Activated CD8-positive, alpha-beta T cell treated with anti-CD3 and anti-CD28 coated beads for 36 hours (primary cell): ENCODE data around the gene SHROOM2. TPM values are rescaled to one million over a fixed set of nuclear protein-coding genes. Genes with fewer than 3 reads are reported as not detected.
A peak's percentile ranks its signal among the peaks of the same experiment; 100 is the strongest.

Experiments
- ATAC-seq: fragments of 200-7000 bp; cut with Tn5 transposase; one replicate; pipeline ENCODE4 v1.10.0; 2021; ENCODE audit warnings: mild to moderate bottlenecking, moderate library complexity
- CTCF ChIA-PET: fragments of 350-600 bp; sonication (Branson Sonifier 250); formaldehyde crosslinking; loops from one replicate; lab custom pipeline; 2021; ENCODE audit warnings: antibody characterized with exemption; lab: Charles Lee
- POLR2A ChIA-PET: fragments of 350-600 bp; sonication (Branson Sonifier 250); formaldehyde crosslinking; loops from one replicate; lab custom pipeline; 2021; ENCODE audit warnings: antibody characterized with exemption; lab: Charles Lee
- DNase-seq: peaks from one replicate; pipeline ENCODE4 v3.0.0-alpha.2; 2020
- H3K27ac Mint-ChIP-seq: one replicate; pipeline ENCODE4 v1.8.0; 2021; ENCODE audit warnings: mild to moderate bottlenecking, mixed read lengths
- H3K27me3 Mint-ChIP-seq: one replicate; pipeline ENCODE4 v1.8.0; 2021; ENCODE audit warnings: mixed read lengths
- H3K36me3 Mint-ChIP-seq: one replicate; pipeline ENCODE4 v1.8.0; 2021; ENCODE audit warnings: low read depth, mixed read lengths
- H3K4me1 Mint-ChIP-seq: one replicate; pipeline ENCODE4 v1.8.0; 2021; ENCODE audit warnings: low read depth, mixed read lengths
- H3K4me3 Mint-ChIP-seq: one replicate; pipeline ENCODE4 v1.8.0; 2021; ENCODE audit warnings: mild to moderate bottlenecking, moderate library complexity, mixed read lengths
- H3K9me3 Mint-ChIP-seq: one replicate; pipeline ENCODE4 v1.8.0; 2021; ENCODE audit warnings: mixed read lengths
- CTCF ChIP-seq: fragments of 200-600 bp; IDR thresholded peaks from one replicate; pipeline ENCODE4 v1.8.0; 2022; ENCODE audit warnings: antibody characterized with exemption, mild to moderate bottlenecking
- intact Hi-C: fragments of 100-400 bp; cut with micrococcal nuclease; formaldehyde crosslinking; loops from one replicate; pipeline ENCODE4 v1.10.0; 2022
- total RNA-seq, 2 experiments: library from RNA; stranded (reverse); gene quantifications; one replicate each; pipeline ENCODE4 v1.2.3, GENCODE V29; 2021

Gene SHROOM2
- total RNA-seq, 2 experiments from 2014 or later = not detected

GRCh38 chrX:9832811-9833210 is 46.6 kb downstream of the SHROOM2 start:
- Mint-ChIP-seq H3K27ac (no peak overlapping the region), H3K36me3 (no peaks in the 10 kb centered on the region), H3K27me3 (peaks cover 4% of the 10 kb centered on the region), H3K9me3 (no peaks in the 10 kb centered on the region), H3K4me1 (peaks cover 10% of the 10 kb centered on the region), H3K4me3 (no peak overlapping the region)
- no peak for DNase-seq
- ChIA-PET POLR2A (no interaction called here), CTCF (no interaction called here)
- no peak for TF ChIP-seq CTCF
- intact Hi-C loops = no loop called here
- ATAC-seq = no peak

GRCh38 chrX:9835585-9836210 is 49.5 kb downstream of the SHROOM2 start:
- POLR2A ChIA-PET = no interaction called here
- ATAC-seq = no peak
- peaks cover 10% of the 10 kb centered on the region for H3K27me3 Mint-ChIP-seq

GRCh38 chrX:9842541-9842940 is 56.3 kb downstream of the SHROOM2 start:
- ATAC-seq = no peak

More at GRCh38 chrX:9835585-9836210, 49.5 kb downstream of the SHROOM2 start:
- intact Hi-C loops = no loop called here
- H3K36me3 Mint-ChIP-seq = no peaks in the 10 kb centered on the region
- peaks cover 1% of the 10 kb centered on the region for H3K4me1 Mint-ChIP-seq
- no peaks in the 10 kb centered on the region for H3K9me3 Mint-ChIP-seq
- TF ChIP-seq CTCF = no peak
- CTCF ChIA-PET = no interaction called here
- H3K4me3 Mint-ChIP-seq = no peak overlapping the region
- DNase-seq = no peak
- no peak overlapping the region for H3K27ac Mint-ChIP-seq

GRCh38 chrX:9844936-9845577 is 58.8 kb downstream of the SHROOM2 start:
- no peak for DNase-seq
- Mint-ChIP-seq H3K4me3 (no peak overlapping the region), H3K27ac (no peak overlapping the region), H3K27me3 (peaks cover 9% of the 10 kb centered on the region), H3K36me3 (no peaks in the 10 kb centered on the region), H3K4me1 (peaks cover 4% of the 10 kb centered on the region), H3K9me3 (no peaks in the 10 kb centered on the region)
- no peak for ATAC-seq
- ChIA-PET CTCF (no interaction called here), POLR2A (no interaction called here)
- no peak for TF ChIP-seq CTCF
- intact Hi-C loops = no loop called here

More at GRCh38 chrX:9842541-9842940, 56.3 kb downstream of the SHROOM2 start:
- intact Hi-C loops = no loop called here
- ChIA-PET POLR2A (no interaction called here), CTCF (no interaction called here)
- H3K4me1 Mint-ChIP-seq = peaks cover 4% of the 10 kb centered on the region
- H3K36me3 Mint-ChIP-seq = no peaks in the 10 kb centered on the region
- H3K4me3 Mint-ChIP-seq = no peak overlapping the region
- peak; percentile 7 for DNase-seq
- TF ChIP-seq CTCF = no peak
- no peak overlapping the region for H3K27ac Mint-ChIP-seq
- H3K9me3 Mint-ChIP-seq = no peaks in the 10 kb centered on the region
- H3K27me3 Mint-ChIP-seq = peaks cover 15% of the 10 kb centered on the region

GRCh38 chrX:9845578-9845952 is 59.3 kb downstream of the SHROOM2 start:
- no peak for ATAC-seq
- no peak for TF ChIP-seq CTCF
- Mint-ChIP-seq H3K4me3 (no peak overlapping the region), H3K27me3 (peaks cover 9% of the 10 kb centered on the region), H3K27ac (no peak overlapping the region), H3K9me3 (no peaks in the 10 kb centered on the region), H3K36me3 (no peaks in the 10 kb centered on the region), H3K4me1 (peaks cover 4% of the 10 kb centered on the region)
- no peak for DNase-seq
- intact Hi-C loops = no loop called here
- ChIA-PET CTCF (no interaction called here), POLR2A (no interaction called here)
